ENCODE measurements around the gene LIPN.

Gene LIPN

GRCh38 chr10:88786032-88786770 is 26.4 kb downstream of the LIPN start:
- DNase-seq: no peak

DNA sequence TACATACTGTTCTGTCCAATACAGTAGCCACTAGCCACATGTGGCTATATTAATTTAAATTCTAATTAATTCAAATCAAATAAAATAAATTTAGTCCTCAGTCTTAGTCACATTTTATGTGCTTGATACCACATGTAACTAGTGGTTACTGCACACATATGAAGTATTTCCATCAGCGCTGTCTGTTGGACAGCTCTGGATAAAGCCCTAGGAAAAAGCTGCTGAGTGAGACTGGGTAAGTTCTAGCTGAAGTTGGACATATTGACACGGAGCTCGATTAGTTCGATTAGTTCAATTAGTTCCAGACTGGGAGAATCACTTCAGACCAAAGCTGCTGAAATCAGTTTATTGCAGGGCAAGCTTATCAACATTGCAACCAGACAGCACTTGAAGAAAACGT is 27.6 kb downstream of the LIPN start:
- DNase-seq: no peak

GRCh38 chr10:88788924-88789323 is 29.1 kb downstream of the LIPN start:
- DNase-seq: no peak

DNA sequence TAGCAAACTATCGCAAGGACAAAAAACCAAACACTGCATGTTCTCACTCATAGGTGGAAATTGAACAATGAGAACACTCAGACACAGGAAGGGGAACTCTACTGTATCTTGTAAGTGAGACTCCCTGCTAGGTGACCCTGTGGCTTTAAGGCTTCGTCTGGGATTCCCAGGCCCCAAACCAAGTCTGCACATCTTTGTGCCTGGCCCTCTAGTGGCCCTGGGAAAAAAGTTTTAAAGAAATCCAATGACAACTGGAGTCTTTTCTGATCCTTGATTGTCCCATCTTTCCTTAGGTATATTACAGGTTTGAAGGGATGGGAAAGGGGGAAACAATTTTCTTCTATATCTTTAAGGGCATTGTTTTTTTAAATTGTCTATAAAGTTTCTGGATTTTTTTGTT is 32.1 kb downstream of the LIPN start:
- no peak for DNase-seq

GRCh38 chr10:88792661-88793060 is 32.8 kb downstream of the LIPN start:
- no peak for DNase-seq

- no peak for DNase-seq
Observed at GRCh38 chr10:88793712-88794299, 34.0 kb downstream of the LIPN start.

- DNase-seq: no peak
Observed at GRCh38 chr10:88794731-88795130, 34.9 kb downstream of the LIPN start.

GRCh38 chr10:88800152-88801125 is 40.6 kb downstream of the LIPN start:
- DNase-seq: no peak

DNA sequence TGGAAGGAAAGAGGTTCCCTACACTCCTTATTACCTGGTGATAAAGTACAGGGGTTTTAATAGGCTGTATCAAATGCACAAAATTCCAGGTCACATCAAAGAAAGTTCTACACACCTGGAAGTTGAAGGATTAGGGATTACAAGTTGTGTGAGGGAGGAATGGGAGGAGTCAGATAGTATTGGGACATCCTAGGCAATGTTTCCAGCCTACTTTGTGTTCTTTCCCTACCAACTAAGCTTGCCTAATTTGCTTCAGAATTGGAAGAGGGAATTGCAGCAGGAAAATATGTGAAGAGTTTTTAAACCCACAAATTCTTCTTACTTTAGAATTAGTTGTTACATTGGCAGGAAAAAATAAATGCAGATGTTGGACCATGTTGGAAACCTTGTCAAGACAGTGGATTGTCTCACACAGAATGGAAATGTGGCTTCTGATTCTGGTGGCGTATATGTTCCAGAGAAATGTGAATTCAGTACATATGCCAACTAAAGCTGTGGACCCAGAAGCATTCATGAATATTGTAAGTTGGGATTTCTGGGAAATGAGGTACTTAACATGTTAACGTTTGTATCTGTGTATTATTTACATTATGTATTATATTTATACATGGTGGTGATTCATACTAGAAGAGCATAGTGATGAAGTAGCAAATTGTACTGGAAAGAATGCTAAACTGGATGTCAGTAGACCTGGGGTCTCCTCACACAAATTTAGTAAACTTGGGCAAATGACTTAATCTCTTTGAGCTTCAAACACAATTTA is 42.9 kb downstream of the LIPN start, which contains the start of gene LIPM:
LIPM (plus strand) TSS at position 208 of the 763 bp plus-strand sequence; CDS start at position 375, 167 bp downstream.
- no peak for DNase-seq

GRCh38 chr10:88803641-88804040 is 43.8 kb downstream of the LIPN start:
- DNase-seq: no peak

GRCh38 chr10:88804083-88804812 is 44.4 kb downstream of the LIPN start:
- no peak for DNase-seq

GRCh38 chr10:88805361-88805760 is 45.5 kb downstream of the LIPN start:
- no peak for DNase-seq

GRCh38 chr10:88805924-88806323 is 46.1 kb downstream of the LIPN start:
- no peak for DNase-seq

- no peak for DNase-seq
Observed at GRCh38 chr10:88809621-88810020, 49.8 kb downstream of the LIPN start.

DNA sequence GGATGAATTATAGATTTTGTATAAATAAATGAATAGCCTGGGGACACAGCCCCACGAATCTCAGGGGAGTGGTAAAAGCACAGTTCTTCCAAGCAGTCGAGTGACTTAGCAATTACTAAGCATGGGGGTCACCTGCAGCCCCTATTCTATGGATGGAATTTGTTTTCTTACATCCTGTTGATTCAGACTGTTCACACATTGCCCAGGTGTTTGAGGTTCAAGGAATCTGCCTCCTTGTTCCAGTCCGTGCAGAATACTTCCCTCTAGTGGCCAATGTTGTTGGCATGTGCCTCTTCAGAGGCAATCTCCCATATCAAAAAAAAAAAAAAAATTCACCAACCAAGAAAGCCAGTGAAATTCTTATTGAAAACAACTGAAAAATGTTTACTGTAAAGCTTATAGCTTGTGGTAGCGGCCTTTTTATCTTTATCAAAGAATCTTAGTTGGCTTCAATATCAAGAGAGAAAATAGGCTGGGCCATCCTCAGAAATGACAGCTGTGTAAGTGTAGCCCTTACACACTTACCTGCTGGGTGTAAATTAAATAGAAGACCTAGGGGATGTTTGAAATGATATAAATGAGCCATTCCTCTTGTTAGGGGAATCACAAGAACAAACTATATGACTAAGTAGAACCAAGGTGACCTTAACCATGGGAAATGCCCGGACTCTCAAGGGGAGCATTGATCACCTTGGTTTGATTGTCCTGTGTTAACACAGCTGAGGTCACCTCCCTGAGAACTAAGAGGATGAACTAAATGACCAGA is 50.6 kb downstream of the LIPN start:
- no peak for DNase-seq

DNA sequence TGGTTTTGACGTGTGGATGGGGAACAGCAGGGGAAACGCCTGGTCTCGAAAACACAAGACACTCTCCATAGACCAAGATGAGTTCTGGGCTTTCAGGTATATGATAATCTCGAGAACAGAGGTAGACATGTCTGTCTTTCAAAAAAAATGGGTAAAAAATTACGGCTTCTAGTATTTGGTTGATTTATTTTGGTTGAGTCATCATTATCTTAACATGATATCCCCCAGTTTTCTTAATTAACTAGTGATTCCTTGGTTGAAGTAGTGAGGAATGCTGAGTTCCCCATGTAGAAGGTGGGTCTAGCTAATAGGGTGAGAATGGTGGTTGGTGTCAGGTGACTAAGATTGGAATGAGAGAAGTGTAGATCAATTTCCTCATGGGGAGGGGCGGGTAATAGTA is 53.4 kb downstream of the LIPN start:
- no peak for DNase-seq

DNA sequence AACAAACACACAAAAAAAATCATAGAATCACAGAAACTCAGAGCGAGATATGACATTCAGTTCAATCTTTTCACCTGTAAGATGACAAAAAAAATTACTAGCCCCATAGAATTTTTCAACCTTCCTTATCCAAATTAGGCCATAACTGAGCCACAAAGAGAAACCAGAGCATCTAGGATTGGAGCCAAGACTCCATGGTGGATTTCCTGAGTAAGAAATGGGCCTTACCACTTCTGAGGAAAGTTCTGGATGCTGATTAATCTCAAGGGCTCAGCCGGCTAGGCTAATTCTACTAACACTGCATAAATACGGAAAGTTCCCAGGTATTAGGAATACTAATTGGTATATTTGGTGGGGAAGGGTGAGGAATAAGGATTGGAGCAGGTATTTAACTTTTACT is 59.5 kb downstream of the LIPN start:
- DNase-seq: no peak

DNA sequence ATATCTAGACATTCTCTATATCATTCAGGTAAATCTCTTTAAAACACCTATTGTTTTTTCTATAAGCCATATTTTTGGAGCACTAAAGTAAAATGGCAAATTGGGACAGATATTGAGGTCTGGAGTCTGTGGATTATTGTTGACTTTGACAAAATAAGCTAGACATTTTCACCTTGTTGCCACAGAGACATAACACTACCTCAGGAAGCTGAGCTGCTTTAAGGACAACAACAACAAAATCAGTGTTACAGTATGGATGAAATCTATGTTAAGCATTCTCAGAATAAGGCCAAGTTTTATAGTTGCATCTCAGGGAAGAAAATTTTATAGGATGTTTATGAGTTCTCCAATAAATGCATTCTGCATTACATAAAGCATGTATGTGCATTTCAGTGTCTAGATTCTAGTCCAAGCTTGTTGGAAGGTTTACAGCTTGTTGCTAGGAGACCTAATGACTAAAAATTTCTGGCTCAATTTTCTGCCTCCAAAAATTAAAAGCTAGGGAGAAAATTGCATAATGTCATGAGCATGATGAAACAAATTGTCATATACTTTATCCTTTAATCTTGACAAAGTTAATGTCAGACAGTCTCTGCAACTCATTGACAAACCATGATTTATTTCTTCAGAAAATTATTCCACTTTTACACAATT is 61.1 kb downstream of the LIPN start:
- DNase-seq: no peak

- no peak for DNase-seq
Observed at GRCh38 chr10:88826388-88826787, 66.6 kb downstream of the LIPN start.

DNA sequence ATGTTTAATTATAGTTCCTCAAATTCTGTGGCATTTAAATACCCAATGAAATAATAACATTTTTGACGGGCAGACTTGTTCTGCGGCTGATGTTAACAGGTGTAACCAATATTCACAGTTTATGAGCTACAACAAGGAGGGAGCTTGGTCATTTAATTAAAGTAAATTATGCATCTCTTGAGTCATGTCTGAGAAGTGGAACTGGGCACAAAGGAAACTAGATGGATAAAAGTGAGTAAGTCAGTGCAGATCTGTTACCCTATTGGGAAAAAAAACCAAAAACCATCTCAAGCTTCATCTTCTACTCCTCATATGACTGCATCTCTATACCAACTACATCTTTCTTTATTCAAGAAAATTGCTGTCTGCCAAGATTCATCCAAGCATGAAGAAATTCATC is 67.9 kb downstream of the LIPN start:
- DNase-seq: no peak

GRCh38 chr10:88828310-88828709 is 68.5 kb downstream of the LIPN start:
- DNase-seq: no peak

Measured in NCI-H2171 (cell line).